HEK293 (cell line): ENCODE data around the gene MED8.

ENCODE experiments used
- ATF2 ChIP-seq: fragments of 450-650 bp; formaldehyde crosslinking; IDR thresholded peaks from 2 replicates; pipeline ENCODE4 v1.5.1; 2016; ENCODE audit warnings: missing biosample characterization, missing genetic modification characterization, low read depth
- HOXA7 ChIP-seq: sonication (generic); formaldehyde crosslinking; IDR thresholded peaks from 2 replicates; pipeline ENCODE4 v1.8.1; 2022; ENCODE audit warnings: missing genetic modification reagents, borderline replicate concordance
- SP2 ChIP-seq: fragments of 450-650 bp; formaldehyde crosslinking; IDR thresholded peaks from 2 replicates; pipeline ENCODE4 v1.5.1; 2016; ENCODE audit warnings: missing biosample characterization, missing genetic modification characterization
- ZFP41 ChIP-seq: fragments of 450-650 bp; formaldehyde crosslinking; IDR thresholded peaks from 2 replicates; pipeline ENCODE4 v1.5.1; 2016; ENCODE audit warnings: missing biosample characterization, missing genetic modification characterization, borderline replicate concordance
- ZNF354C ChIP-seq: fragments of 450-650 bp; formaldehyde crosslinking; IDR thresholded peaks from 2 replicates; pipeline ENCODE4 v1.5.1; 2016; ENCODE audit warnings: missing biosample characterization, missing genetic modification characterization, low read depth, borderline replicate concordance
- ZNF362 ChIP-seq: fragments of 450-650 bp; formaldehyde crosslinking; IDR thresholded peaks from 2 replicates; pipeline ENCODE4 v1.5.1; 2016; ENCODE audit warnings: missing biosample characterization, missing genetic modification characterization
- ZNF391 ChIP-seq: fragments of 450-650 bp; formaldehyde crosslinking; IDR thresholded peaks from 2 replicates; pipeline ENCODE4 v1.5.1; 2016; ENCODE audit warnings: low read depth, missing biosample characterization, missing genetic modification characterization, borderline replicate concordance
- TF ChIP-seq, protein P1 (sequence below): fragments of 450-650 bp; formaldehyde crosslinking; IDR thresholded peaks from 2 replicates; pipeline ENCODE4 v1.5.1; 2016; ENCODE audit warnings: missing biosample characterization, missing genetic modification characterization
- TF ChIP-seq, protein P2 (sequence below): fragments of 450-650 bp; formaldehyde crosslinking; IDR thresholded peaks from 2 replicates; pipeline ENCODE4 v1.5.1; 2016; ENCODE audit warnings: missing biosample characterization, missing genetic modification characterization
- TF ChIP-seq, protein P3 (sequence below): fragments of 450-650 bp; formaldehyde crosslinking; IDR thresholded peaks from 2 replicates; pipeline ENCODE4 v1.5.1; 2016; ENCODE audit warnings: missing biosample characterization, missing genetic modification characterization

DNA sequence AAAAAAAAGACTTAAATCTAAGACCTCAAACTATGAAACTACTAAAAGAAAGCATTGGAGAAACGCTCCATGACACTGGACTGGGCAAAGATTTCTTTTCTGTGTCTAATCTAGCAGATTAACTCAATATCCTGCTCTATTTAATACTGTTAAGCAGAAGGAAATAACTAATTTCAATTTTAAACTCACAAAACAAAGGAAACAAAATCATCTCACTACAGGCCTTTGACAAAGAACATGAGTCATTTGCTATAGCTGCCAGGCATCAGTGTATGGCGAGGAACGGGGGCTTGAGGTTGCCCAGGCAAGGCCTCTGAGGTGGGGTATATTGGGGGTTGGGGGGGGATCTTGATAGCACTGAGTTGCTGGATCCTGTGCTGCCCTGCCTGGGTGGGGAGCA is 21.0 kb upstream of the MED8 start:
- no peak for TF ChIP-seq ZNF391 (tag by site-specific recombination)
- no peak for TF ChIP-seq SP2 (tag by site-specific recombination)
- TF ChIP-seq ATF2 (tag by site-specific recombination) = no peak
- TF ChIP-seq, protein P1, sequence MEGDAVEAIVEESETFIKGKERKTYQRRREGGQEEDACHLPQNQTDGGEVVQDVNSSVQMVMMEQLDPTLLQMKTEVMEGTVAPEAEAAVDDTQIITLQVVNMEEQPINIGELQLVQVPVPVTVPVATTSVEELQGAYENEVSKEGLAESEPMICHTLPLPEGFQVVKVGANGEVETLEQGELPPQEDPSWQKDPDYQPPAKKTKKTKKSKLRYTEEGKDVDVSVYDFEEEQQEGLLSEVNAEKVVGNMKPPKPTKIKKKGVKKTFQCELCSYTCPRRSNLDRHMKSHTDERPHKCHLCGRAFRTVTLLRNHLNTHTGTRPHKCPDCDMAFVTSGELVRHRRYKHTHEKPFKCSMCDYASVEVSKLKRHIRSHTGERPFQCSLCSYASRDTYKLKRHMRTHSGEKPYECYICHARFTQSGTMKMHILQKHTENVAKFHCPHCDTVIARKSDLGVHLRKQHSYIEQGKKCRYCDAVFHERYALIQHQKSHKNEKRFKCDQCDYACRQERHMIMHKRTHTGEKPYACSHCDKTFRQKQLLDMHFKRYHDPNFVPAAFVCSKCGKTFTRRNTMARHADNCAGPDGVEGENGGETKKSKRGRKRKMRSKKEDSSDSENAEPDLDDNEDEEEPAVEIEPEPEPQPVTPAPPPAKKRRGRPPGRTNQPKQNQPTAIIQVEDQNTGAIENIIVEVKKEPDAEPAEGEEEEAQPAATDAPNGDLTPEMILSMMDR (tag by site-specific recombination) = no peak
- no peak for TF ChIP-seq ZFP41 (tag by site-specific recombination)
- TF ChIP-seq, protein P2, sequence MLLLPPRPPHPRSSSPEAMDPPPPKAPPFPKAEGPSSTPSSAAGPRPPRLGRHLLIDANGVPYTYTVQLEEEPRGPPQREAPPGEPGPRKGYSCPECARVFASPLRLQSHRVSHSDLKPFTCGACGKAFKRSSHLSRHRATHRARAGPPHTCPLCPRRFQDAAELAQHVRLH (tag by site-specific recombination) = no peak
- no peak for TF ChIP-seq ZNF362 (tag by site-specific recombination)
- no peak for TF ChIP-seq ZNF354C
- TF ChIP-seq, protein P3, sequence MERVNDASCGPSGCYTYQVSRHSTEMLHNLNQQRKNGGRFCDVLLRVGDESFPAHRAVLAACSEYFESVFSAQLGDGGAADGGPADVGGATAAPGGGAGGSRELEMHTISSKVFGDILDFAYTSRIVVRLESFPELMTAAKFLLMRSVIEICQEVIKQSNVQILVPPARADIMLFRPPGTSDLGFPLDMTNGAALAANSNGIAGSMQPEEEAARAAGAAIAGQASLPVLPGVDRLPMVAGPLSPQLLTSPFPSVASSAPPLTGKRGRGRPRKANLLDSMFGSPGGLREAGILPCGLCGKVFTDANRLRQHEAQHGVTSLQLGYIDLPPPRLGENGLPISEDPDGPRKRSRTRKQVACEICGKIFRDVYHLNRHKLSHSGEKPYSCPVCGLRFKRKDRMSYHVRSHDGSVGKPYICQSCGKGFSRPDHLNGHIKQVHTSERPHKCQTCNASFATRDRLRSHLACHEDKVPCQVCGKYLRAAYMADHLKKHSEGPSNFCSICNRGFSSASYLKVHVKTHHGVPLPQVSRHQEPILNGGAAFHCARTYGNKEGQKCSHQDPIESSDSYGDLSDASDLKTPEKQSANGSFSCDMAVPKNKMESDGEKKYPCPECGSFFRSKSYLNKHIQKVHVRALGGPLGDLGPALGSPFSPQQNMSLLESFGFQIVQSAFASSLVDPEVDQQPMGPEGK (tag by site-specific recombination) = no peak
- TF ChIP-seq HOXA7 (CRISPR knock-in tag) = no peak
